ENCODE data around the gene ADAMTS8. TPM values are rescaled to one million over a fixed set of nuclear protein-coding genes. Genes with fewer than 3 reads are reported as not detected.

The ADAMTS8 gene
- total and polyA plus RNA-seq, 9 of the 15 experiments (the other 6 are each of a cell fraction or from before 2014, with no cell fraction given) = not detected

DNA sequence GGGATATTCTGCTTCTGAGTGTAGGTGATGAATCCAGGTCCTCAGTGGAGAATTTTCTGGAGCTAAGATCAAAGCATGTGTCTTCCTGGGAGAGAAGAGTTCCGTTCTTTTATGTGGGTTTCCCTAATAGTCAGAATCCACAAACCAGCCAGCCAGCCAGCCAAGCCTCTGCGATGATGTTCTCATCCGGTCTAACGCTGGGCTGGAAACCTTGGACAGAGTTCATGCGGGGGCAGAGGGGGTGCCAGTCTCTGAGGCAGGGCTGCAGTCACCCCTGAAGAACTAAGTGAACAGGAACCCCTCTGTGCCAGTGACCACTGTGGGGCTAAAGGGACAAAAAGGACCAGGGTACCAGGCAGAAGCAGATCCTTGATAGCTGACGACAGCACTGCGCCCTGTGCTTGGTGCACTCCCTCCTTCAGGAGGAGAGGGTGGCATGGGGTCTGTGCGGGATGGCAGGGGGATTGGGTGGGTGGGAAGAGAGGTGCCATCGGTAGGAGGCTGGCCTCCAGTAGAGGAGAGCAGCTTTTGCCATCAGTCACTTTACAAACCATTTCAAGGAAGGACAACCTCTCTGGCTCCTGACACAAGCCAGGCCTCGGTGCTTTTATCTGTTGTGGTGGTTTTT lies 47.1 kb upstream of the ADAMTS8 start:
- H3K36me3 ChIP-seq (ENCODE audit: control insufficient read depth, insufficient read depth, low read length) = no peaks in the 10 kb centered on the region
- intact Hi-C loops (cut with micrococcal nuclease) (no loop called here), in situ Hi-C loops (cut with MboI) (no loop called here)
- no peaks in the 10 kb centered on the region for H3K79me2 ChIP-seq (ENCODE audit: control insufficient read depth, insufficient read depth, low read length)
- no peaks in the 10 kb centered on the region for H3K9me3 ChIP-seq (replicated peaks; ENCODE audit: control insufficient read depth, insufficient read depth, low read depth, low read length)
- H3K4me2 ChIP-seq (ENCODE audit: insufficient read depth, low read length) = no peak overlapping the region
- BruUV-seq (replicated peaks) = no TSS peak
- no peak for TF ChIP-seq GABPB1 (CRISPR knock-in tag; IDR thresholded peaks at IDR 0.05)
- no peak for TF ChIP-seq RBM15 (IDR thresholded peaks at IDR 0.05; ENCODE audit: insufficient read depth, low read length)
- TF ChIP-seq MYC (IDR thresholded peaks at IDR 0.05; ENCODE audit: low read depth, low read length) = no peak
- no peak for TF ChIP-seq MYC (CRISPR knock-in tag; IDR thresholded peaks at IDR 0.05; ENCODE audit: borderline replicate concordance, low read depth)
- TF ChIP-seq ZZZ3 (IDR thresholded peaks at IDR 0.05) = no peak
- TF ChIP-seq SMARCA5 (IDR thresholded peaks at IDR 0.05) = no peak
- no peak for TF ChIP-seq HNRNPUL1 (IDR thresholded peaks at IDR 0.05; ENCODE audit: low read length)
- TF ChIP-seq, protein P1, sequence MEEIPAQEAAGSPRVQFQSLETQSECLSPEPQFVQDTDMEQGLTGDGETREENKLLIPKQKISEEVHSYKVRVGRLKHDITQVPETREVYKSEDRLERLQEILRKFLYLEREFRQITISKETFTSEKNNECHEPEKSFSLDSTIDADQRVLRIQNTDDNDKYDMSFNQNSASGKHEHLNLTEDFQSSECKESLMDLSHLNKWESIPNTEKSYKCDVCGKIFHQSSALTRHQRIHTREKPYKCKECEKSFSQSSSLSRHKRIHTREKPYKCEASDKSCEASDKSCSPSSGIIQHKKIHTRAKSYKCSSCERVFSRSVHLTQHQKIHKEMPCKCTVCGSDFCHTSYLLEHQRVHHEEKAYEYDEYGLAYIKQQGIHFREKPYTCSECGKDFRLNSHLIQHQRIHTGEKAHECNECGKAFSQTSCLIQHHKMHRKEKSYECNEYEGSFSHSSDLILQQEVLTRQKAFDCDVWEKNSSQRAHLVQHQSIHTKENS (CRISPR knock-in tag; IDR thresholded peaks at IDR 0.05) = no peak
- no peak overlapping the region for H2AFZ ChIP-seq (ENCODE audit: low read depth, low read length)
- H3K27me3 ChIP-seq (ENCODE audit: control insufficient read depth in 2 of 2, insufficient read depth in 2 of 2, low read length in 2 of 2) = peaks cover 26 to 77% of the 10 kb centered on the region in 2 experiments; a peak in 4 of 5 replicates
- no peaks in the 10 kb centered on the region; the same call in 1 of the 2 replicates for H4K20me1 ChIP-seq (replicated peaks; ENCODE audit: control insufficient read depth, insufficient read depth, low read length)
- H3K27ac ChIP-seq (ENCODE audit: extremely low read depth, low read depth, low read length) = no peak overlapping the region
- FAIRE-seq (no peak), ATAC-seq (no peak), DNase-seq (ENCODE audit: extremely low read depth in 1 of 4, low spot score in 3 of 4) (no peak)
- H3K9ac ChIP-seq (ENCODE audit: insufficient read depth in 1 of 2, low read depth in 2 of 2, low read length in 2 of 2) = no peak overlapping the region
- H3K4me3 ChIP-seq = no peak overlapping the region
- POLR2A ChIA-PET = interaction anchor here (0.6 to 1.0 kb wide), 2 partner anchors 9 to 433 kb away, joined by 3 read pairs; no protein-coding TSS in a partner anchor
- WGBS (ENCODE audit: insufficient coverage, low coverage, missing lambda C conversion rate) = 0% methylated on average over 7 of the region's 10 CpGs
- H3K9me1 ChIP-seq (ENCODE audit: control insufficient read depth, insufficient read depth, low read length) = peaks cover 3% of the 10 kb centered on the region
- peaks cover 0 to 10% of the 10 kb centered on the region in 2 experiments; a peak in 1 of 5 replicates for H3K4me1 ChIP-seq (replicated peaks in 1 of 2; ENCODE audit: control insufficient read depth in 2 of 2, insufficient read depth in 2 of 2, low read length in 2 of 2)
- CTCF ChIA-PET (ENCODE audit: low intra/inter-chr PET ratio) = no interaction called here
